ENCODE results near the gene COL21A1.

The COL21A1 gene

GRCh38 chr6:56144538-56145324 is 102.6 kb downstream of the COL21A1 start:
- H3K27ac ChIP-seq: no peak overlapping the region
- no peak for TF ChIP-seq CTCF (IDR thresholded peaks at IDR 0.05)
- TF ChIP-seq ZFX (IDR thresholded peaks at IDR 0.05; ENCODE audit: borderline replicate concordance): no peak

GRCh38 chr6:56143796-56144195 is 103.6 kb downstream of the COL21A1 start:
- TF ChIP-seq ZFX (IDR thresholded peaks at IDR 0.05; ENCODE audit: borderline replicate concordance) (no peak), CTCF (IDR thresholded peaks at IDR 0.05) (no peak)
- no peak overlapping the region for H3K27ac ChIP-seq

GRCh38 chr6:56140090-56140489 is 107.3 kb downstream of the COL21A1 start:
- no peak overlapping the region for H3K27ac ChIP-seq
- TF ChIP-seq CTCF (IDR thresholded peaks at IDR 0.05): no peak
- TF ChIP-seq ZFX (IDR thresholded peaks at IDR 0.05; ENCODE audit: borderline replicate concordance): no peak

GRCh38 chr6:56115715-56116114 is 131.7 kb downstream of the COL21A1 start:
- H3K27ac ChIP-seq: no peak overlapping the region
- no peak for TF ChIP-seq CTCF (IDR thresholded peaks at IDR 0.05)
- TF ChIP-seq ZFX (IDR thresholded peaks at IDR 0.05; ENCODE audit: borderline replicate concordance): no peak

- no peak overlapping the region for H3K27ac ChIP-seq
- TF ChIP-seq ZFX (IDR thresholded peaks at IDR 0.05; ENCODE audit: borderline replicate concordance) (no peak), CTCF (IDR thresholded peaks at IDR 0.05) (no peak)
Observed at GRCh38 chr6:56109149-56109548, 138.2 kb downstream of the COL21A1 start.

GRCh38 chr6:56106231-56106630 is 141.1 kb downstream of the COL21A1 start:
- no peak overlapping the region for H3K27ac ChIP-seq
- TF ChIP-seq ZFX (IDR thresholded peaks at IDR 0.05; ENCODE audit: borderline replicate concordance) (no peak), CTCF (IDR thresholded peaks at IDR 0.05) (no peak)

- H3K27ac ChIP-seq: no peak overlapping the region
- TF ChIP-seq CTCF (IDR thresholded peaks at IDR 0.05): no peak
Observed at GRCh38 chr6:56104591-56104990, 142.8 kb downstream of the COL21A1 start.

All from 22Rv1 (cell line).